ENCODE measurements around the gene GPR162.

GRCh38 chr12:6836851-6837250 lies 15.2 kb downstream of the GPR162 start:
- TF ChIP-seq CTCF (IDR thresholded peaks at IDR 0.05; ENCODE audit: low read depth, low read length) (no peak), POLR2A (IDR thresholded peaks at IDR 0.05; ENCODE audit: extremely low read depth, insufficient read length) (no peak), MYC (IDR thresholded peaks at IDR 0.05; ENCODE audit: low read depth, low read length) (no peak), MAX (IDR thresholded peaks at IDR 0.05; ENCODE audit: low read depth, low read length) (no peak)

Measured in NB4 (cell line).